Stimulated activated naive B cell treated with anti-CD40 and anti-IgM and Interleukin-4, amounts not matched to agents 10 μg/mL and 1 μg/mL and 100 μg/mL, for 72 hours (primary cell): ENCODE measurements around the gene STK10.

ENCODE experiments used
- ATAC-seq, 2 donors: fragments of 150-1000 bp; cut with Tn5 transposase; replicated peaks; 2 replicates each; pipeline ENCODE4 v1.10.0; 2021; ENCODE audit warnings: moderate library complexity in 1 of 2
- DNase-seq: peaks from one replicate; pipeline ENCODE4 v3.0.0; 2021
- H3K27ac Mint-ChIP-seq: one replicate; pipeline ENCODE4 v1.8.0; 2022; ENCODE audit warnings: mild to moderate bottlenecking, mixed read lengths
- H3K27me3 Mint-ChIP-seq, 2 donors: one replicate each; pipeline ENCODE4 v1.8.0; 2022; ENCODE audit warnings: mixed read lengths in 2 of 2
- H3K36me3 Mint-ChIP-seq, 2 donors: one replicate each; pipeline ENCODE4 v1.8.0; 2022; ENCODE audit warnings: mixed read lengths in 2 of 2, mild to moderate bottlenecking in 1 of 2
- H3K4me1 Mint-ChIP-seq, 2 donors: one replicate each; pipeline ENCODE4 v1.8.0; 2022; ENCODE audit warnings: mixed read lengths in 2 of 2, mild to moderate bottlenecking in 1 of 2
- H3K4me3 Mint-ChIP-seq, 2 donors: one replicate each; pipeline ENCODE4 v1.8.0; 2022; ENCODE audit warnings: mild to moderate bottlenecking in 2 of 2, mixed read lengths in 2 of 2, moderate library complexity in 1 of 2
- H3K9me3 Mint-ChIP-seq, 2 donors: one replicate each; pipeline ENCODE4 v1.8.0; 2022; ENCODE audit warnings: mixed read lengths in 2 of 2, mild to moderate bottlenecking in 1 of 2

Gene STK10

GRCh38 chr5:172182291-172182690 is 5.7 kb downstream of the STK10 start:
- ATAC-seq (no peak), DNase-seq (no peak)
- Mint-ChIP-seq H3K4me3 (no peak overlapping the region), H3K27ac (peak overlapping the region; percentile 25), H3K27me3 (no peaks in the 10 kb centered on the region), H3K36me3 (peaks cover 43 to 70% of the 10 kb centered on the region in 2 donors), H3K4me1 (peaks cover 49 to 78% of the 10 kb centered on the region in 2 donors), H3K9me3 (peaks cover 0 to 2% of the 10 kb centered on the region in 2 donors)

- Mint-ChIP-seq H3K9me3 (peaks cover 0 to 2% of the 10 kb centered on the region in 2 donors), H3K27me3 (no peaks in the 10 kb centered on the region), H3K27ac (peak overlapping the region; percentile 90), H3K4me1 (peaks cover 57 to 86% of the 10 kb centered on the region in 2 donors), H3K36me3 (peaks cover 43 to 65% of the 10 kb centered on the region in 2 donors), H3K4me3 (peak overlapping the region; percentile 16 to 29)
- DNase-seq (no peak), ATAC-seq (no peak)
Measured at GRCh38 chr5:172180936-172181335, 7.1 kb downstream of the STK10 start.

GRCh38 chr5:172178991-172179989 is 8.7 kb downstream of the STK10 start:
- Mint-ChIP-seq H3K4me3 (peak overlapping the region; percentile 76 to 82), H3K36me3 (peaks cover 36 to 53% of the 10 kb centered on the region in 2 donors), H3K9me3 (peaks cover 0 to 2% of the 10 kb centered on the region in 2 donors), H3K4me1 (peaks cover 59 to 86% of the 10 kb centered on the region in 2 donors), H3K27me3 (no peaks in the 10 kb centered on the region), H3K27ac (peak overlapping the region; percentile 90)
- DNase-seq, result peak; percentile 59
- peak; percentile 23 to 30 for ATAC-seq

- Mint-ChIP-seq H3K36me3 (peaks cover 39 to 57% of the 10 kb centered on the region in 2 donors), H3K4me1 (peaks cover 63 to 90% of the 10 kb centered on the region in 2 donors), H3K27me3 (no peaks in the 10 kb centered on the region), H3K9me3 (peaks cover 0 to 2% of the 10 kb centered on the region in 2 donors), H3K4me3 (peak overlapping the region; percentile 76 to 82), H3K27ac (peak overlapping the region; percentile 90)
- DNase-seq (no peak), ATAC-seq (no peak)
Measured at GRCh38 chr5:172178301-172178987, 9.6 kb downstream of the STK10 start.

GRCh38 chr5:172177176-172177575 is 10.8 kb downstream of the STK10 start:
- H3K27me3 Mint-ChIP-seq, result no peaks in the 10 kb centered on the region

GRCh38 chr5:172175263-172175719 is 12.7 kb downstream of the STK10 start:
- Mint-ChIP-seq H3K4me3 (peak overlapping the region; percentile 83 to 85), H3K36me3 (peaks cover 36 to 61% of the 10 kb centered on the region in 2 donors), H3K9me3 (peaks cover 0 to 2% of the 10 kb centered on the region in 2 donors), H3K27ac (peak overlapping the region; percentile 88), H3K27me3 (no peaks in the 10 kb centered on the region), H3K4me1 (peaks cover 71 to 99% of the 10 kb centered on the region in 2 donors)
- peak; percentile 84 to 87 for ATAC-seq
- DNase-seq, result peak; percentile 76

More at GRCh38 chr5:172177176-172177575, 10.8 kb downstream of the STK10 start:
- Mint-ChIP-seq H3K27ac (peak overlapping the region; percentile 20), H3K4me1 (peaks cover 65 to 91% of the 10 kb centered on the region in 2 donors), H3K4me3 (no peak overlapping the region), H3K9me3 (peaks cover 0 to 2% of the 10 kb centered on the region in 2 donors), H3K36me3 (peaks cover 34 to 56% of the 10 kb centered on the region in 2 donors)
- DNase-seq (no peak), ATAC-seq (no peak)

- peak overlapping the region; percentile 88 for H3K27ac Mint-ChIP-seq
- no peaks in the 10 kb centered on the region for H3K27me3 Mint-ChIP-seq
- H3K36me3 Mint-ChIP-seq, result peaks cover 44 to 64% of the 10 kb centered on the region in 2 donors
- peaks cover 69 to 99% of the 10 kb centered on the region in 2 donors for H3K4me1 Mint-ChIP-seq
- ATAC-seq (no peak), DNase-seq (no peak)
- peak overlapping the region; percentile 83 to 85 for H3K4me3 Mint-ChIP-seq
- peaks cover 0 to 2% of the 10 kb centered on the region in 2 donors for H3K9me3 Mint-ChIP-seq
Measured at GRCh38 chr5:172173564-172174153, 14.4 kb downstream of the STK10 start.

GRCh38 chr5:172172912-172173563 is 15.0 kb downstream of the STK10 start:
- no peak for DNase-seq
- H3K36me3 Mint-ChIP-seq, result peaks cover 42 to 58% of the 10 kb centered on the region in 2 donors
- peaks cover 65 to 99% of the 10 kb centered on the region in 2 donors for H3K4me1 Mint-ChIP-seq
- ATAC-seq, result no peak
- H3K27me3 Mint-ChIP-seq, result no peaks in the 10 kb centered on the region
- peak overlapping the region; percentile 83 to 85 for H3K4me3 Mint-ChIP-seq
- H3K9me3 Mint-ChIP-seq, result no peaks in the 10 kb centered on the region
- peak overlapping the region; percentile 88 for H3K27ac Mint-ChIP-seq

- Mint-ChIP-seq H3K4me3 (no peak overlapping the region), H3K27ac (no peak overlapping the region), H3K4me1 (peaks cover 60 to 99% of the 10 kb centered on the region in 2 donors), H3K36me3 (peaks cover 37 to 50% of the 10 kb centered on the region in 2 donors), H3K9me3 (no peaks in the 10 kb centered on the region), H3K27me3 (no peaks in the 10 kb centered on the region)
- no peak for ATAC-seq
- DNase-seq, result no peak
Measured at GRCh38 chr5:172171118-172171517, 16.9 kb downstream of the STK10 start.

GRCh38 chr5:172170251-172170701 is 17.7 kb downstream of the STK10 start:
- peaks cover 37 to 51% of the 10 kb centered on the region in 2 donors for H3K36me3 Mint-ChIP-seq
- H3K27ac Mint-ChIP-seq, result peak overlapping the region; percentile 75
- no peaks in the 10 kb centered on the region for H3K27me3 Mint-ChIP-seq
- no peaks in the 10 kb centered on the region for H3K9me3 Mint-ChIP-seq
- peak overlapping the region in 1 of 2 donors; percentile 9 for H3K4me3 Mint-ChIP-seq
- DNase-seq (no peak), ATAC-seq (no peak)
- peaks cover 55 to 99% of the 10 kb centered on the region in 2 donors for H3K4me1 Mint-ChIP-seq

GRCh38 chr5:172169216-172169615 is 18.8 kb downstream of the STK10 start:
- H3K4me1 Mint-ChIP-seq, result peaks cover 51 to 97% of the 10 kb centered on the region in 2 donors
- ATAC-seq (no peak), DNase-seq (no peak)
- H3K36me3 Mint-ChIP-seq, result peaks cover 37 to 47% of the 10 kb centered on the region in 2 donors
- H3K4me3 Mint-ChIP-seq, result no peak overlapping the region
- no peaks in the 10 kb centered on the region for H3K9me3 Mint-ChIP-seq
- no peaks in the 10 kb centered on the region for H3K27me3 Mint-ChIP-seq
- H3K27ac Mint-ChIP-seq, result peak overlapping the region; percentile 21

GRCh38 chr5:172168311-172168710 is 19.7 kb downstream of the STK10 start:
- Mint-ChIP-seq H3K9me3 (no peaks in the 10 kb centered on the region), H3K36me3 (peaks cover 31 to 41% of the 10 kb centered on the region in 2 donors), H3K4me1 (peaks cover 48 to 95% of the 10 kb centered on the region in 2 donors), H3K27ac (peak overlapping the region; percentile 37), H3K27me3 (no peaks in the 10 kb centered on the region), H3K4me3 (no peak overlapping the region)
- ATAC-seq, result no peak
- no peak for DNase-seq

GRCh38 chr5:172167895-172168294 is 20.1 kb downstream of the STK10 start:
- Mint-ChIP-seq H3K4me1 (peaks cover 46 to 95% of the 10 kb centered on the region in 2 donors), H3K27ac (peak overlapping the region; percentile 37), H3K36me3 (peaks cover 29 to 40% of the 10 kb centered on the region in 2 donors), H3K4me3 (no peak overlapping the region), H3K27me3 (no peaks in the 10 kb centered on the region), H3K9me3 (no peaks in the 10 kb centered on the region)
- no peak for ATAC-seq
- no peak for DNase-seq
